Adipocyte (in vitro differentiated cells): ENCODE results near the gene NPAS3.
A peak's percentile ranks its signal among the peaks of the same experiment; 100 is the strongest.

ENCODE experiments used
- DNase-seq: peaks from one replicate; pipeline ENCODE4 v3.0.0-alpha.2; 2015; ENCODE audit warnings: low read depth
- H3K27me3 ChIP-seq: replicated peaks from 2 replicates; pipeline ENCODE4 v1.7.0; 2013; ENCODE audit warnings: mild to moderate bottlenecking, low read length, moderate library complexity; ENCODE audit not compliant: control insufficient read depth, insufficient read depth
- H3K36me3 ChIP-seq: 2 replicates; pipeline ENCODE4 v1.7.0; 2013; ENCODE audit warnings: low read length, mild to moderate bottlenecking, moderate library complexity; ENCODE audit not compliant: control insufficient read depth, insufficient read depth, severe bottlenecking
- H3K4me1 ChIP-seq: 2 replicates; pipeline ENCODE4 v1.7.0; 2013; ENCODE audit warnings: mild to moderate bottlenecking, low read length, moderate library complexity; ENCODE audit not compliant: control insufficient read depth, insufficient read depth
- H3K4me3 ChIP-seq: 2 replicates; pipeline ENCODE4 v1.7.0; 2013; ENCODE audit warnings: mild to moderate bottlenecking, low read length, moderate library complexity
- H3K9ac ChIP-seq: 2 replicates; pipeline ENCODE4 v1.7.0; 2013; ENCODE audit warnings: mild to moderate bottlenecking, low read length, moderate library complexity
- H3K9me3 ChIP-seq: 2 replicates; pipeline ENCODE4 v1.7.0; 2013; ENCODE audit warnings: mild to moderate bottlenecking, low read length, moderate library complexity; ENCODE audit not compliant: control insufficient read depth

The NPAS3 gene

GRCh38 chr14:33586806-33587205 lies 648.1 kb downstream of the NPAS3 start:
- no peak overlapping the region for H3K9ac ChIP-seq
- H3K36me3 ChIP-seq = no peaks in the 10 kb centered on the region
- no peak for DNase-seq
- H3K4me1 ChIP-seq = no peaks in the 10 kb centered on the region
- no peaks in the 10 kb centered on the region for H3K27me3 ChIP-seq
- H3K9me3 ChIP-seq = no peaks in the 10 kb centered on the region
- H3K4me3 ChIP-seq = no peak overlapping the region

GRCh38 chr14:33587791-33588190 lies 649.1 kb downstream of the NPAS3 start:
- no peaks in the 10 kb centered on the region for H3K4me1 ChIP-seq
- H3K9ac ChIP-seq = no peak overlapping the region
- no peak overlapping the region for H3K4me3 ChIP-seq
- DNase-seq = no peak
- H3K9me3 ChIP-seq = no peaks in the 10 kb centered on the region
- H3K36me3 ChIP-seq = no peaks in the 10 kb centered on the region
- no peaks in the 10 kb centered on the region for H3K27me3 ChIP-seq

GRCh38 chr14:33588771-33589170 lies 650.1 kb downstream of the NPAS3 start:
- H3K9ac ChIP-seq = no peak overlapping the region
- no peaks in the 10 kb centered on the region for H3K4me1 ChIP-seq
- no peaks in the 10 kb centered on the region for H3K9me3 ChIP-seq

GRCh38 chr14:33589334-33589733 lies 650.7 kb downstream of the NPAS3 start:
- Histone ChIP-seq H3K27me3 (no peaks in the 10 kb centered on the region), H3K9me3 (no peaks in the 10 kb centered on the region), H3K36me3 (no peaks in the 10 kb centered on the region), H3K4me3 (no peak overlapping the region), H3K4me1 (no peaks in the 10 kb centered on the region), H3K9ac (no peak overlapping the region)
- peak; percentile 21 for DNase-seq

More at GRCh38 chr14:33588771-33589170, 650.1 kb downstream of the NPAS3 start:
- DNase-seq = no peak
- no peaks in the 10 kb centered on the region for H3K36me3 ChIP-seq
- H3K4me3 ChIP-seq = no peak overlapping the region
- H3K27me3 ChIP-seq = no peaks in the 10 kb centered on the region

GRCh38 chr14:33590891-33591630 lies 652.4 kb downstream of the NPAS3 start:
- Histone ChIP-seq H3K4me1 (no peaks in the 10 kb centered on the region), H3K36me3 (no peaks in the 10 kb centered on the region), H3K4me3 (no peak overlapping the region), H3K9me3 (no peaks in the 10 kb centered on the region), H3K9ac (no peak overlapping the region), H3K27me3 (no peaks in the 10 kb centered on the region)
- no peak for DNase-seq

GRCh38 chr14:33592297-33592696 lies 653.6 kb downstream of the NPAS3 start:
- Histone ChIP-seq H3K9me3 (no peaks in the 10 kb centered on the region), H3K36me3 (no peaks in the 10 kb centered on the region), H3K4me1 (no peaks in the 10 kb centered on the region), H3K9ac (no peak overlapping the region), H3K4me3 (no peak overlapping the region), H3K27me3 (peaks cover 2% of the 10 kb centered on the region)
- peak; percentile 16 for DNase-seq

- Histone ChIP-seq H3K4me3 (no peak overlapping the region), H3K4me1 (no peaks in the 10 kb centered on the region), H3K27me3 (peaks cover 2% of the 10 kb centered on the region), H3K9me3 (no peaks in the 10 kb centered on the region), H3K36me3 (no peaks in the 10 kb centered on the region), H3K9ac (no peak overlapping the region)
- no peak for DNase-seq
Observed at GRCh38 chr14:33596211-33597080, 657.8 kb downstream of the NPAS3 start.

- no peak for DNase-seq
- Histone ChIP-seq H3K4me3 (no peak overlapping the region), H3K4me1 (no peaks in the 10 kb centered on the region)
Observed at GRCh38 chr14:33598582-33598981, 659.9 kb downstream of the NPAS3 start.

GRCh38 chr14:33602396-33602795 lies 663.7 kb downstream of the NPAS3 start:
- H3K27me3 ChIP-seq = no peaks in the 10 kb centered on the region
- H3K36me3 ChIP-seq = no peaks in the 10 kb centered on the region
- no peak for DNase-seq
- no peak overlapping the region for H3K9ac ChIP-seq
- H3K4me3 ChIP-seq = no peak overlapping the region
- no peaks in the 10 kb centered on the region for H3K4me1 ChIP-seq
- no peaks in the 10 kb centered on the region for H3K9me3 ChIP-seq

More at GRCh38 chr14:33598582-33598981, 659.9 kb downstream of the NPAS3 start:
- Histone ChIP-seq H3K27me3 (peaks cover 2% of the 10 kb centered on the region), H3K9me3 (no peaks in the 10 kb centered on the region), H3K36me3 (no peaks in the 10 kb centered on the region), H3K9ac (no peak overlapping the region)

- no peak overlapping the region for H3K9ac ChIP-seq
- H3K4me3 ChIP-seq = no peak overlapping the region
- no peaks in the 10 kb centered on the region for H3K4me1 ChIP-seq
- H3K36me3 ChIP-seq = no peaks in the 10 kb centered on the region
- no peaks in the 10 kb centered on the region for H3K9me3 ChIP-seq
- no peak for DNase-seq
- no peaks in the 10 kb centered on the region for H3K27me3 ChIP-seq
Observed at GRCh38 chr14:33606591-33606990, 667.9 kb downstream of the NPAS3 start.

- H3K4me3 ChIP-seq = no peak overlapping the region
- no peak for DNase-seq
- H3K4me1 ChIP-seq = no peaks in the 10 kb centered on the region
- no peaks in the 10 kb centered on the region for H3K36me3 ChIP-seq
- H3K27me3 ChIP-seq = peaks cover 7% of the 10 kb centered on the region
- H3K9ac ChIP-seq = no peak overlapping the region
- no peaks in the 10 kb centered on the region for H3K9me3 ChIP-seq
Observed at GRCh38 chr14:33609582-33609981, 670.9 kb downstream of the NPAS3 start.
